AG10803 (cell line): ENCODE results near the gene FBXO28.
A peak's percentile ranks its signal among the peaks of the same experiment; 100 is the strongest.

Experiments used
- DNase-seq: peaks from one replicate; pipeline ENCODE4 v3.0.0; 2010; ENCODE audit warnings: low read depth
- H3K4me3 ChIP-seq: 2 replicates; pipeline ENCODE4 v1.5.1; 2011; ENCODE audit warnings: mild to moderate bottlenecking, low read length, control low read depth
- CTCF ChIP-seq: conservative IDR thresholded peaks from 2 replicates; pipeline ENCODE4 v1.5.1; 2011; ENCODE audit warnings: mild to moderate bottlenecking, low read length, control low read depth, inconsistent platforms

The FBXO28 gene

DNA sequence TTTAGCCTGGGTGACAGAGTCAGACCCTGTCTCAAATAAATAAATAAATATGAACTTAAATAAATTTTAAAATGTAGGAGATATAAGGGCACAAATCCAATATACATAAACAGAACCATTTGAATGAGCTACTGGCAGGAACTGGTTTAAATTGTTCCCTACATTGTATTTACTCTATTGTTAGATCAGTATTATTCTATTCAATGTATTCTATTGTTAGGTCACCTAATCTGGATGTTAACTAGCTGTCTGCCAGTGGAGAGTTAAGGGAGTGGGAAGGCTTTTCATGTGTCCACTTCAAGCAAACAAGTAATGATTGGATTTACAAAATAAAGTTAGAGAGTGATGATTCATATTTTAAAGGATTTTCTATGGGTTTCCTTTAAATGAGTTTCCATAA lies 4.9 kb upstream of the FBXO28 start:
- no peak for DNase-seq
- TF ChIP-seq CTCF = no peak

DNA sequence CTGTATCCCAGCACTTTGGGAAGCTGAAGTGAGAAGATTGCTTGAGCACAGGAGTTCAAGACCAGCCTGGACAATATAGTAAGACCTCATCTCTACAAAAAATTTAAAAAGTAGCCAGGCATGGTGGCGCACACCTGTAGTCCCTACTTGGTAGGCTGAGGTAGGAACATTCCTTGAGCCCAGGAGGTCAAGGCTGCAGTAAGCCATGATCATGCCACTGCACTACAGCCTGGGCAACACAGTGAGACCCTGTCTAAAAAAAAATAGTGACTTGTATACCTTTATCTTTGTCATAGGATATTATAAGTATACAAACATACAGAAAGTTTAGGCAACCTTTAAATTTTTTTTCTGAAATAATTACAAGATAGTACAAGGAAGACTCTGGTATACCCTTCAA lies 3.9 kb upstream of the FBXO28 start:
- TF ChIP-seq CTCF = no peak
- DNase-seq = no peak
- H3K4me3 ChIP-seq = no peak overlapping the region

More for the DNA sequence above, 4.9 kb upstream of the FBXO28 start:
- H3K4me3 ChIP-seq = no peak overlapping the region

DNA sequence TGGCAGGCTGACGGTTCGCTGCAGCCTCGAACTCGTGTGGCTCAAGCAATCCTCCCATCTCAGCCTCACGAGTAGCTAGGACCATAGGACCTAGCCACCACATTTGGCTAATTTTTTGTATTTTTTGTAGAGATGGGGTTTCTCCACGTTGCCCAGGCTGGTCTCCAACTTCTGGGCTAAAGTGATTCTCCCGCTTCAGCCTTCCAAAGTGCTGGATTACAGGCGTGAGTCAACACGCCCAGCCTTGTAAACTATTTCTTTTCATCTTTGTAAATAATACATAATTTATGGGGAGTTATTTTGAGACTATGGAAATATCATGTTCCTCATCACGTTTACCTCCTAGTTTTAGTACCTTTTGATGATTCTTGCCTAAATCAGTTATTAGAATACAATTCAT lies 906 bp upstream of the FBXO28 start:
- DNase-seq = no peak
- TF ChIP-seq CTCF = no peak
- H3K4me3 ChIP-seq = no peak overlapping the region

DNA sequence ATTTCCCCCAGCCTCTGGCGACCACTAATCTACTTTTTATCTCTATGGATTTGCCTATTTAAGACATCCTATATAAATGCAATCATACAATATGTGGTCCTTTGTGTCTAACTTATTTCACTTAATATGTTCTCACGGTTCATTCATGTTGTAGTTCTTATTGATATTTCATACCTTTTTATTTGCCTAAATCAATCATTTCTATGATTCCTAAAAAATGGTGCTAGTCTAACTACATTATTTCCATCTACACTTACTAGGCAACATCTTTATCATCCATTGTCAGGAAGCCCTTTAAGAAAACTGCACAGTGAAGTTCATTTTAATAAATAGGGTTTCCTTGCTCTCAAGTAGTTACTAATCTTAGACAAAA lies 380 bp upstream of the FBXO28 start:
- DNase-seq = no peak
- peak overlapping the region; percentile 90 for H3K4me3 ChIP-seq
- TF ChIP-seq CTCF = no peak

DNA sequence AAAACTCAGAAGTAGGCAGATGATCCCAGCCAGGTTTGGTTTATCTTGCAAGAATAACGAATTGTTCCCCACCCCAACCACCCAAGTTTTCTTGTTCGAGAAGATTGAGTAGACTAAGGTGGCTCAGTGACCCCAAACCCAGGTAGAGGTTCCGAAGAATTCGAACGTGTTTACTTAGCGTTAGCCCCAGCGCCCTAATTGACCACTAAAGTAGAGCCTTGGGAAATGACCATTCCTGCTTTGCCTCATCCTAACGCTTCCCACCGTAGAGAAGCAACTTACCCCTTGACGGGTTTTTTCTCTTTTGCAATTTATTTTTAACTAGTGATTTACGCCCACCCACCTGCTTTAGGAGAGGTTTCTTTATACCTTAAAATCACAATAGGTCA lies 870 bp downstream of the FBXO28 start:
- peak; percentile 3 for DNase-seq
- H3K4me3 ChIP-seq = peak overlapping the region; percentile 90
- TF ChIP-seq CTCF = no peak

DNA sequence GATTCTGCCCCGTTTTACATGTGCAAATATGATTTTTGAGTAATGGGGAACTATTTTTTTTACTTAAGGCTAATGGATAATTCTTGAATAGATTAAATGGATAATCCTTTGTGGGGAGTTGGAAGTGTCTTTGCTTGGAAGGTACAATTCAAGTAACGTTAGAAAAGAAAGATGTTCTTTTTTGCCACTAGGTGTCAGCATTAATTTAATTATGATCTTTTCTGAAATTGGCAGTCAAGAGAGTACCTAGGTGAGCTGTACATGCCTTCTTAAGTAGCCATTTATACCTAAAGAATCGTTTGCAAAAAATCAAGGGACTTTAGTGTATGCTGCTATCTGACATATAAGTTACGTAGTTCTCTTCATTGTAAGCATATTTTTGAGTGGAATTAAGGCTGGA lies 2.2 kb downstream of the FBXO28 start:
- DNase-seq = peak; percentile 58
- peak; percentile 54 for TF ChIP-seq CTCF
- H3K4me3 ChIP-seq = no peak overlapping the region

- no peak overlapping the region for H3K4me3 ChIP-seq
- no peak for DNase-seq
- no peak for TF ChIP-seq CTCF
Observed at GRCh38 chr1:224118688-224119087, 4.8 kb downstream of the FBXO28 start.
